K562 treated with DMSO at 1 percent for 48 hours (cell line): ENCODE data around the gene CES4A. TPM values are rescaled to one million over a fixed set of nuclear protein-coding genes. Genes with fewer than 3 reads are reported as not detected.

Source experiments
- total RNA-seq: library from RNA; unstranded; fragments of 300-600 nt; gene quantifications from 2 replicates; pipeline ENCODE4 v1.2.3, GENCODE V29; 2022; ENCODE audit warnings: low replicate concordance; ENCODE audit errors: extremely low read depth

The CES4A gene
- total RNA-seq, result not detected in 2 replicates

DNA sequence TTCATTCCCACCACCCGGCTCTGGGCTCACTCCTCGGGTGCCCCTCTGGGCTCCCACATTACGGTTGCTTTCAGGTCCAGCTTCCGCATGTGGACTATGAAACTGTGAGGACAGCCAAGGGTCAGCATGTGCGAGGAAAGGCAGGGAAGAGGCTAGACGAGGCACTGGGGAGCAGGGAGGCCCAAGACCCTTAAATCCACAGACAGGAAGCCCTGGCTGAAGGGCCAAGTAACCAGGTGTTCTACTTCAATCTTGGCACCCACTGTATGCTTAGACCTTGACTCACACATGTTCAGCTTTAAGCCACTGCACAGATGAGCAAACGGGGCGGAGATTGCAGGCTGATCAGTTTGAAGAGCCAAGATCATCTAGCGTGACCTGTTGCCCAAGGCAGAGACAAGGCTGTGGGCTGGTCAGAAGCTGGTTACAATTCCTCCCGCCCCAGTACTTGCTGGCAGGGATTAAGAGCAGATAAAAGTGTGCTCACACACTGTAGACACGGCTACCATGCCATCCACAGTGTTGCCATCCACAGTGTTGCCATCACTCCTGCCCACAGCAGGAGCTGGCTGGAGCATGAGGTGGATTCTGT lies at the start of gene CES4A:
TSS of gene CES4A (plus strand) at position 393 of the 592 bp plus-strand sequence. CDS start at position 577, 184 bp downstream.

DNA sequence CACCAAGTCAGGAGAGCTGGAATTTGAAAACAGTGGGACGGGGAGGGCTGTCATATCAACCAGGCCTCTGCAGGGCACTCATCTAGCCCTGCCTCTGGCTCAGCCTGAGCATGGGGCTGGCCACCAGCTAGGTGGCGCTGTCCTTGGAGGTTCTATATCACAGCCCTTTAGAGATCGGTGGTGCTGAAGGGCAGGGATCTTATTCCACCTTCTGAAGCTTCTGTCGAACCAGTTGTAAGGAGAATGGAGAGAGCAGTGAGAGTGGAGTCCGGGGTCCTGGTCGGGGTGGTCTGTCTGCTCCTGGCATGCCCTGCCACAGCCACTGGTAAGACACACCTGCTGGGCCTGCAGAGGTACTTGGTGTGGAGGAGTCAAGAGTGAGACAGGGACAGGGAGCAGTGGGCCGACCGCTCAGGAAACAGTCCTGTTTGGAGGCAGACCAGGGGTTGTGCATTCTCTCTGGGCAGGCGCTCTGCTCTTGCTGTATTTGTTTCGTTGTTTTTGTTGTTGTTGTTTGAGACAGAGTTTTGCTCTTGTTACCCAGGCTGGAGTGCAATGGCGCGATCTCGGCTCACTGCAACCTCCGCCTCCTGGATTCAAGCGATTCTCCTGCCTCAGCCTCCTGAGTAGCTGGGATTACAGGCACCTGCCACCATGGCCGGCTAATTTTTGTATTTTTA lies 27.2 kb upstream of the CES4A start, which contains the start of gene CES3:
TSS of gene CES3 (plus strand) at position 202 of the 680 bp plus-strand sequence. CDS start at position 244, 42 bp downstream.

DNA sequence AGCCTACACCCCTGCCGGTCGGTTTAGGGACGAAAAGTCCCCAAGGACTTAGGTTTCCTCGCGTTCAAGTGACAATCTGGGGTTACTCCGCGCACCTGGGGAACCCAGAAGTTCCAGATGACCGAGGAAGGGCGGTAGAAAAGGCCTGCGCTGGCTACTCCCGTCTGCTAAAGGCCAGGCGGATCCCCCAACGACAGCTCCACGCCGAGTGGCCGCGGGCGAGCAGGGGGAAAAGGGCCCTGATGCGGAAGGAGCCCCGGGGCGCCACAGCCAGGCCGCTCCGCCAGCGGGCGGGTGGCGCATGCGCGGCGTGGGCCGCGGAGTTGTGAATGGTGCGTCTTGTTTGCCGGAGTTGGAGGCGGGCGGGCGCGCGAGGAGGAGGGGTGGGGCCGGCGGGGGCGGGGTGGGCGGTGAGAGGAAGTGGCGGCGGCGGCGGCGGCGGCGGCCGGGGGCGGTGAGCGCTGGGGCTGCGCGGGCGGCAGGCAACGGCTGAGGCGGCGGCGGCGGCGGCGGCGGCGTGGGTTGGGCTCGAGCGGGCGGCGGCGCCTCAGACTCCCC lies 40.4 kb downstream of the CES4A start, which contains the start of gene CBFB:
TSS of gene CBFB (plus strand) at position 454 of the 558 bp plus-strand sequence. CDS start 259 bp downstream, outside the sequence.

Other genes with a start within 250 kb of the CES4A start
- gene DYNC1LI2, start 237.0 kb upstream of the CES4A start, total RNA-seq, result not detected in 2 replicates
- gene TERB1, start 187.0 kb upstream of the CES4A start, total RNA-seq, result not detected in 2 replicates
- not detected in 2 replicates for gene NAE1, start 157.6 kb upstream of the CES4A start, total RNA-seq
- not detected in 2 replicates for gene CA7, start 144.2 kb upstream of the CES4A start, total RNA-seq
- gene PDP2, start 108.1 kb upstream of the CES4A start, total RNA-seq, result not detected in 2 replicates
- not detected in 2 replicates for gene CDH16, start 69.7 kb upstream of the CES4A start, total RNA-seq
- not detected in 2 replicates for gene RRAD, start 63.1 kb upstream of the CES4A start, total RNA-seq
- gene CIAO2B, start 54.2 kb upstream of the CES4A start, total RNA-seq, result not detected in 2 replicates
- gene CES2, start 53.1 kb upstream of the CES4A start, total RNA-seq, result not detected in 2 replicates
- gene CES3, start 27.3 kb upstream of the CES4A start, total RNA-seq, result not detected in 2 replicates
- 506 TPM in 1 of 2 replicates, not detected in the other for gene CBFB, start 40.6 kb downstream of the CES4A start, total RNA-seq
- not detected in 2 replicates for gene PHAF1, start 121.4 kb downstream of the CES4A start, total RNA-seq
- not detected in 2 replicates for gene B3GNT9, start 162.4 kb downstream of the CES4A start, total RNA-seq
- not detected in 2 replicates for gene TRADD, start 171.3 kb downstream of the CES4A start, total RNA-seq
- gene FBXL8, start 171.4 kb downstream of the CES4A start, total RNA-seq, result not detected in 2 replicates
- not detected in 2 replicates for gene HSF4, start 176.2 kb downstream of the CES4A start, total RNA-seq
- not detected in 2 replicates for gene NOL3, start 181.9 kb downstream of the CES4A start, total RNA-seq
- gene MATCAP1, start 195.4 kb downstream of the CES4A start, total RNA-seq, result not detected in 2 replicates
- not detected in 2 replicates for gene EXOC3L1, start 201.5 kb downstream of the CES4A start, total RNA-seq
- gene E2F4, start 203.6 kb downstream of the CES4A start, total RNA-seq, result not detected in 2 replicates
- gene ELMO3, start 210.5 kb downstream of the CES4A start, total RNA-seq, result not detected in 2 replicates
- gene TMEM208, start 238.5 kb downstream of the CES4A start, total RNA-seq, result not detected in 2 replicates